GM12873 (cell line): ENCODE measurements around the gene MDN1.
A peak's percentile ranks its signal among the peaks of the same experiment; 100 is the strongest.

ENCODE experiments used
- TF ChIP-seq, protein P1 (sequence below): IDR thresholded peaks from 2 replicates; pipeline ENCODE4 v1.5.1; 2012; ENCODE audit warnings: low read depth, mild to moderate bottlenecking, moderate library complexity, low read length, control low read depth; ENCODE audit not compliant: insufficient read depth; ENCODE audit errors: missing control alignments

Gene MDN1

DNA sequence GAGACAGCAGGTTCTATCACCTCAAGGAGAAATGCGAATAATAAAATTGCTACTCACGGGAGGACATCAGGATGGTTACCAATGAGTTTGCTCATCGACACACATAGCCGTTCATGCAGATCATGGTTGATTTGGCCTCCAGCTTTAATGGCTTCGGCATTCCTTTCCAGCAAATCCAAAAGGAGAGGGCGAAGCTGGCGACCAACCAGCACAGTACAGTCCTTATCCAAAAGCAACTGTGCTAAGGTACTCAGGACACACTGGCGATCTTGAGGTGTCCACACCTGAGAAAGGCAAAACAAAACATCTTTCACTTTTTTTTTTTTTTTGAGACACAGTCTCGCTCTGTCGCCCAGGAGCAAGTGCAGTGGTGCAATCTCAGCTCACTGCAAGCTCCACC, 16.3 kb downstream of the MDN1 start:
- TF ChIP-seq, protein P1, sequence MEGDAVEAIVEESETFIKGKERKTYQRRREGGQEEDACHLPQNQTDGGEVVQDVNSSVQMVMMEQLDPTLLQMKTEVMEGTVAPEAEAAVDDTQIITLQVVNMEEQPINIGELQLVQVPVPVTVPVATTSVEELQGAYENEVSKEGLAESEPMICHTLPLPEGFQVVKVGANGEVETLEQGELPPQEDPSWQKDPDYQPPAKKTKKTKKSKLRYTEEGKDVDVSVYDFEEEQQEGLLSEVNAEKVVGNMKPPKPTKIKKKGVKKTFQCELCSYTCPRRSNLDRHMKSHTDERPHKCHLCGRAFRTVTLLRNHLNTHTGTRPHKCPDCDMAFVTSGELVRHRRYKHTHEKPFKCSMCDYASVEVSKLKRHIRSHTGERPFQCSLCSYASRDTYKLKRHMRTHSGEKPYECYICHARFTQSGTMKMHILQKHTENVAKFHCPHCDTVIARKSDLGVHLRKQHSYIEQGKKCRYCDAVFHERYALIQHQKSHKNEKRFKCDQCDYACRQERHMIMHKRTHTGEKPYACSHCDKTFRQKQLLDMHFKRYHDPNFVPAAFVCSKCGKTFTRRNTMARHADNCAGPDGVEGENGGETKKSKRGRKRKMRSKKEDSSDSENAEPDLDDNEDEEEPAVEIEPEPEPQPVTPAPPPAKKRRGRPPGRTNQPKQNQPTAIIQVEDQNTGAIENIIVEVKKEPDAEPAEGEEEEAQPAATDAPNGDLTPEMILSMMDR = no peak

DNA sequence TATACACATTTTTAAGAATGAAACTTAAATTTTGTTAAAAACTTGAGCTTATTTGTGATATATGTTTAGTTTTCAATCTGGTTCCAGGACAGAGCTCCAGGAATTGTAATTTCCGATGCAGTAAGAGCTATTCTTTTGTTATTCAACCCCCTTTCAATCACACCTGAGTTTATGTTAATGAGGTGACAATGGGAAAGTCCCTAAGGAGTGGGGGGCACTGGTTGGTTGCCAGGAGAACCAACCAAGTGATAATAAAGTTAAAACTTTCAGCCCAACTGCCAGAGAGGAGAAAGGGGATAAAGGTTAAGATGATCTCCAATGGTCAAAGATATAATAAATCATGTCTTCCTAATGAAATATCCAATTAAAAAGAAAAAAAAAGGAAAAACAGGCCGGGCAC, 19.8 kb downstream of the MDN1 start:
- TF ChIP-seq, protein P1 = no peak

DNA sequence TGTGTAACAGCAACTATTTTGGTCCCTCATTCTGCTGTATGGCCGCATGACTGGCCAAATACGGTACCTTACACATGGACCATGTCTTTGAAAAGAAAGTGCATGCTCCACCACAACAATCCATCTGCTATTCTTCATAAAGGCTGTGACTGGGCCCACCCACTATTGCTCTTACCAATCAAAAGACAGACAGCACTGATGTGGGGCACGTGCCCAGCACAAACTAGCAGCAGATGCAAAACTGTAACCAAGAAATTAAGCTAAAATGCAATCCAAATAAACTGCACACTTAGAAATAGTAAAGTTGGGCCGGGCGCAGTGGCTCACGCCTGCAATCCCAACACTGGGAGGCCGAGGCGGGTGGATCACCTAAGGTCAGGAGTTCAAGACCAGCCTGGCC, 20.5 kb downstream of the MDN1 start:
- TF ChIP-seq, protein P1 = no peak

DNA sequence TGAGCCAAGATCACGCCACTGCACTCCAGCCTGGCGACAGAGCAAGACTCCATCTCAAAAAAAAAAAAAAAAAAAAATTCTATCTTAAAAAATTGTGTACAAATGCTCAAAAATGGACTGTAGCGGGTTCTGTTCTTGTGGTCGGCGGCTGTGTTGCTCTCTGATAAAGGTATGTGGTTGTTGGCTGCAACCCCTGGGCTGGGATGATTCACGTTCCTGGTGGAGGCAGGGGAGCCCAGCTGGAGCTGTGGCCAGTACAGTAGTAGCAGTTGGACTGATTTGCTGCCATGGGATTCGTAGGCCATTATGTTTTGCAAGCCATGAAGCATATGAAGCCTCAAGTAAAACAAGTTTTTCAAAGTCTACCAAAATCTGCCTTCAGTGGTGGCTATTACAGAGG, 22.3 kb downstream of the MDN1 start:
- TF ChIP-seq, protein P1 = no peak

DNA sequence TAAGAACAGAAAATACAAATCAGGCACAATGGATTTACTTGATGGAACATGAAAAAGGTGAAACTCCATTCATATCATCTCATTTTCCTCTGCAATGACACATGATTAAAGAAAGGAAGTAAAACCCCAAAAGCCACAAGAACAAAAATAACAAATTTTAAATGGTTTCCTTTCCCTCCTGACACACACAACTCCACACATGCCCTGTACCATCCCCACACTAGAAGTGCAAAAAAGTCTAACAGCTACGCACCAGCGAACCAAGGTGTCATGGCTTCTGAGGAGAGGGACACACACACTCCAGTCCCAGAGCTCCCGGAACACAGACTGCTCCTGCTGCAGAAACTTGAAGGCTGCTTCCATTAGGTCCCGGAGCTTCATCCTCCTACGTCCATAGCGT, 25.3 kb downstream of the MDN1 start:
- TF ChIP-seq, protein P1 = no peak

DNA sequence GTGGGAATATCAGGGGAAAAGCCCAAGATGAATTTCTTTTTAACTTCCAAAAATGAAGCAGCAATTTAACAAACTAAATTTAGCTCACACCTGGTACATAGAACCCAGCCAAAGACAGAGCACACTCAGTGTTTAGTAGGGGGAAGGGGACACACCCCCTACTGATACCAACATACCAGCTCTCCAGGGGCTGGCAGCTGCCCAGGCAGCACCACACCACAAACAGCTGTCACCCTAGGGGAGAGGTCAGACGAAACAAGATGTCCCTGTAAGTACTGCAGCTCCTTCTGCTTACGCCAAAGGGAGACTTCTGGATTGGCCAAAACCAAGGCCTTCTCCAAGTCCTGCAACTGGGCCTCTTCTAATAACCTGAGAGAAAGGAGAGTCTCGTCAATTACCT, 26.0 kb downstream of the MDN1 start:
- TF ChIP-seq, protein P1 = no peak

DNA sequence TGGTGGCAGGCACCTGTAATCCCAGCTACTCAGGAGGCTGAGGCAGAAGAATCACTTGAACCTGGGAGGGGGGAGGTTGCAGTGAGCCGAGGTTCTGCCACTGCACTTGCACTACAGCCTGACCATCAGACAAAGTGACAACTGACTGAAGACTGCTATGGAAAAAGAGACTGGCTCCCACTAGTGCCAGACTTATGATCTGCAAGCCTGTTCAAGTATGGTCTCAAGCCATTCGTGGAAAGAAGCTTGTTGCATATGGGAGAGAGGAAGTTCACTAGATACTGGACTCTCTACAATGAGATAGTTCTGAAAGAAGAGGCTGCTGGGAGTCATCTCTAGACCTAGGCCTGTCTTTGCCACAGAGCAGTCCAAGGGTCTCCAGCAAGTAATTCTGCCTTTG, 26.7 kb downstream of the MDN1 start:
- TF ChIP-seq, protein P1 = peak; percentile 80

DNA sequence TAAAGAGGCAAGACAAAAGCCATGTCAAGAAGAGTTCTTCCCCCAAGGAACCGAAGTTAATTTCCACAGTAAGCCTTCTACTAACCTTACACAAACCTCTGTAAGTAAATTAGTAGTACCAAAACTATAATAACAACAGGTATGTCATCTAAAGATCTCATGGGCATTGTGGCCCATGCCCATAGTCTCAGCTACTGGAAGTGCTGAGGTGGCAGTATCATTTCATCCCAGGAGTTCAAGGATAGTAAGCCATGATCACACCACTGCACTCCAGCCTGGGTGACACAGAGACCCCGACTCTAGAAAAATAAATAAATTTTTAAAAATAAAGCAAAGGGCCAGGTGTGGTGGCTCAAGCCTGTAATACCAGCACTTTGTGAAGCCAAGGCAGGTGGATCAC, 29.2 kb downstream of the MDN1 start:
- TF ChIP-seq, protein P1 = no peak
